HEK293T (cell line): Measurements from ENCODE around the gene ETF1.

ENCODE experiments used
- ARNT ChIP-seq: fragments of 450-650 bp; IDR thresholded peaks from 2 replicates; pipeline ENCODE4 v1.6.1; 2017; ENCODE audit warnings: mild to moderate bottlenecking
- BHLHE40 ChIP-seq: fragments of 450-650 bp; IDR thresholded peaks from 2 replicates; pipeline ENCODE4 v1.6.1; 2016; ENCODE audit warnings: mild to moderate bottlenecking, moderate library complexity, borderline replicate concordance
- CTBP1 ChIP-seq: fragments of 450-650 bp; IDR thresholded peaks from 2 replicates; pipeline ENCODE4 v1.6.1; 2016; ENCODE audit warnings: borderline replicate concordance
- ELF4 ChIP-seq: fragments of 450-650 bp; IDR thresholded peaks from 2 replicates; pipeline ENCODE4 v1.6.1; 2017; ENCODE audit warnings: antibody characterized with exemption
- FOXA1 ChIP-seq: fragments of 450-650 bp; IDR thresholded peaks from 2 replicates; pipeline ENCODE4 v1.6.1; 2016; ENCODE audit warnings: mild to moderate bottlenecking
- FOXK2 ChIP-seq: fragments of 450-650 bp; IDR thresholded peaks from 2 replicates; pipeline ENCODE4 v1.6.1; 2016; ENCODE audit warnings: mild to moderate bottlenecking
- FOXM1 ChIP-seq: fragments of 450-650 bp; IDR thresholded peaks from 2 replicates; pipeline ENCODE4 v1.6.1; 2017; ENCODE audit warnings: mild to moderate bottlenecking, borderline replicate concordance
- HDGF ChIP-seq: fragments of 450-650 bp; IDR thresholded peaks from 2 replicates; pipeline ENCODE4 v1.6.1; 2017; ENCODE audit warnings: antibody characterized with exemption, borderline replicate concordance
- LEF1 ChIP-seq: fragments of 450-650 bp; IDR thresholded peaks from 2 replicates; pipeline ENCODE4 v1.6.1; 2017; ENCODE audit warnings: mild to moderate bottlenecking, borderline replicate concordance
- SP1 ChIP-seq: fragments of 450-650 bp; IDR thresholded peaks from 2 replicates; pipeline ENCODE4 v1.6.1; 2017
- TF ChIP-seq, protein P1 (sequence below): fragments of 450-650 bp; IDR thresholded peaks from 2 replicates; pipeline ENCODE4 v1.6.1; 2016

DNA sequence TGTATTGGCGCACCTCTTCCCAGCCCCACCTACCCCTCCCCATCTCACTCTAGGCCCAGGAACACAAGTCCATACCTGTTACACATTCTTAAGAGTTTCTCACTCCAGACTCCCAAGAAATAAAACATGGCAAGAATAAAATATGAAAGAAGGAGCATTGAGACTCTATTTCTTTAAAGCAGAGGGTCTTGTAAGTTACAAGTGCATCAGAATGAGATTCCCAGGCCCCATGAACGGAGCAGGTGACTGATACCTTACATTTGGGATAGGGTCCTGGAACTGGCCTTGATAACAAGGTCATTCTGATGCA is 72.0 kb downstream of the ETF1 start:
- TF ChIP-seq ELF4 (no peak), HDGF (no peak), BHLHE40 (no peak), CTBP1 (no peak), FOXM1 (no peak), ARNT (no peak), SP1 (no peak), FOXA1 (no peak), LEF1 (no peak), FOXK2 (no peak)
- TF ChIP-seq, protein P1, sequence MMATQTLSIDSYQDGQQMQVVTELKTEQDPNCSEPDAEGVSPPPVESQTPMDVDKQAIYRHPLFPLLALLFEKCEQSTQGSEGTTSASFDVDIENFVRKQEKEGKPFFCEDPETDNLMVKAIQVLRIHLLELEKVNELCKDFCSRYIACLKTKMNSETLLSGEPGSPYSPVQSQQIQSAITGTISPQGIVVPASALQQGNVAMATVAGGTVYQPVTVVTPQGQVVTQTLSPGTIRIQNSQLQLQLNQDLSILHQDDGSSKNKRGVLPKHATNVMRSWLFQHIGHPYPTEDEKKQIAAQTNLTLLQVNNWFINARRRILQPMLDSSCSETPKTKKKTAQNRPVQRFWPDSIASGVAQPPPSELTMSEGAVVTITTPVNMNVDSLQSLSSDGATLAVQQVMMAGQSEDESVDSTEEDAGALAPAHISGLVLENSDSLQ, result no peak
